HG02798 (cell line): ENCODE results near the gene URB2.

Experiments used
- ATAC-seq: cut with Tn5 transposase; IDR thresholded peaks from one replicate; pipeline ENCODE4 v1.9.1; 2021; ENCODE audit warnings: mild to moderate bottlenecking; ENCODE audit not compliant: unreplicated experiment, poor library complexity

The URB2 gene

DNA sequence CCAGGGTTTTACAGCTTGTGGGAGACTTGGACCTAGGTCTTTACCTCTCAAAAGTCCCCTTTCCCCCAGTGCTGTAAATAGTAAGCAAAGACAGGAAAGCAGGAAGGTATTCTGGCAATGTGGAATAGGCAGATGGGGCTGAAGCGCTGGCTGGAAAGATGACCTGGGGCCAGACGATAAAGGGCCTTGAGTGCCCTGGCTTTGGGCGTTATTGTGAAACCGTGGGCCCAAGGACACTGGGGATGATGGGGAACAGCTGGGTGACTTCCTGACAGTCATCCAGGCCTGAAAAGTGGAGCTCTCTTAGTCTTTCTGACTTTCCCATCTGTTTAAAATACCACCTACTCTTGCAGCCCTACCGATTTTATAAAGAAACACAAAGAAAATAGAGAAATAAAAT is 16.3 kb downstream of the URB2 start:
- no peak for ATAC-seq

DNA sequence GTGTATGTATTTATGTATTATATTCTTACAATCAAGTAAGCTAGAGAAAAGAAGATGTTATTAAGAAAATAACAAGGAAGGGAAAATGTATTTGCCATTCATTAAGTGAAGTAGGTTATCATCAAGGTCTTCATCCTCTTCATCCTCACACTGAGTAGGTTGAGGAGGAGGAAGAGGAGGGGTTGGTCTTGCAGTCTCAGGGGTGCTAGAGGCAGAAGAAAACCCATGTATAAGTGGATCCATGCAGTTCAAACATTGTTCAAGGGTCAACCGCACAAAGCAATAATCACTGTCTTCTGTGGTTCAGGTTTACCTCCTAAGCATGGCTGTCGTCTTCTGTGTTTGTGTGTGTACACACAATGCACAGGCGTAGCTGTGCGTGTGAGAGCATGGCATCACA is 16.9 kb downstream of the URB2 start:
- no peak for ATAC-seq

DNA sequence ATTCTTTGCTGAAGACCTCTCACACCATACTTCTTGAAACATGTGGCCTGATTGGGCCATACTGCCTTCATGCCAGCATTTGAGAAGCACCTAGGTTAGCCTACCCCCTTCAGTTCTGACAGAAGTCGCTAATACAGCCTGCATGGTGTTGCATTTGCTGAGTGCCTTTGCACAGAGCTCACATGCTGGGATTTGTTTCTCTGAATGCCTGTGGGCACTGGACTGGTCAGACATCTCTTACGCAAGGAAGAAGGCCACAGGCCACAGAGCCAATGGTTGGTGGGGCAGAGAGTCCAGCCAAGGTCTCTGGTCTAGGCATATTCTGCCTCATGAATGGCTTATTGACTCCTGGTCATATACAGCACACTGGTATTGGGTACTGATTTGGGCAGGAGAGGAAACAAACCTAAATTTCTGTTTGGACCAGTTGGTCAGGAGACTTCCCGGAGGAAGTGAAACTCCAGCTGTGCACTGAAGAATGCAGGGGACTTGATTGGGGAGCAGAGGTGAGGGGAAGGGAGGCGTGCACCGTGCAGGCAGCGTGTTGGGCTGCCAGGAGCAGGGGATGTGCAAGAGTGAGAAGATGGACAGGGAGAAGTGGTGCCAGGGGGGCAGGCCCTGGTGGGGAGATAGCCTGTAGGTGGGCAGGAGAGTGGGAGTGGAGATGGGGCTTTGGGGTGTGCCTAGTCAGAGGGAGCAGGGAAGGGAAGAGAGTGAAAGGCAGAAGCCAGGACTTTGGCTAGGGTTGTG is 18.1 kb downstream of the URB2 start:
- no peak for ATAC-seq

DNA sequence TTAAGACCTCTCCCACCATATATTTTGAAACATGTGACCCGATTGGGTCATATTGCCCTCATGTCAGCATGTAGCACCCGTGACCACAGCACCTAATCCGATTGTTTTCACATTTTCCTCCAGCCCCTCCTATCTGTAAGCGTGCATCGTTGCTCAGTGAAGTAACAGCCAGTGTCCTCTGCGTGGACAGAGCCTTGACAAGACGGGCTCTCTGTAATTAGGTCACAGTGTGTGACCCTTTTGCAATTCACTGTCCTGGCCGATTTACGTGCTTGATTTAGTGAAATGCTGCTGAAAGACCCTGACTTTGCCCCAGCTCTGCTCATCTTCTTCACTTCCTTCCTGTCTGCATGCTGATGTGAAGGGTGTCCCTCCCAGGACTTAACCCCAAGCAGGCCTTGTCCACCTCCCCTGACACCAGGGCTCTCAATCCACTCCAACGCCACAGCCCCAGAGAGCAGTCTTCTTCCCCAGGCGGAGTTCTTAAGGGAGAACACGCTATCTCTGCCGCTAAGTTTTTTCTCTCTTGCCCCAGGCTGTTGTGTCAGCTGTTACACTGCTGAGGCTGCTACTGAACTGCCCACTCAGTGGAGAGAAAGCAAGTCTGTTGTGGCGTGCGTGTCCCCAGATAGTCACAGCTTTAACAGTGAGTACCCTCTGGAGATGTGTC is 19.4 kb downstream of the URB2 start:
- ATAC-seq: no peak

DNA sequence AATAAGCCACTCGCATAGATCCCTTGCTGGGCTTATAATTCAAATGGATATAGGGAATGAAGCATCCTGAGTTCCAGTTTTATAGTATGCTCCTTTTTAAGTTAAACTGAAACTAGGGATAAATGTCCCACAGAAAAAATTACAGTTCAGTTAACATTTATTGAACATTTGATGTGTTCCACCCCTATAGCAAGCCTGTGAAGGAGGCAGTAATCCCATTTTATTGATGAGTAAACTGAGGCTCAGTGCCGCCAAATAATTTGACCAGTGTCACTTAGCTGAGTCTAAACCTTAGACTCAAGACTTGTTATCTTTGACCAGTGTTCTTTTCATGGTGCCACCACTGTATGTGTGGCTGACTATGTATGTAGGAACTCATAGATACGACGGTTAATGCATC is 22.4 kb downstream of the URB2 start:
- ATAC-seq: no peak

DNA sequence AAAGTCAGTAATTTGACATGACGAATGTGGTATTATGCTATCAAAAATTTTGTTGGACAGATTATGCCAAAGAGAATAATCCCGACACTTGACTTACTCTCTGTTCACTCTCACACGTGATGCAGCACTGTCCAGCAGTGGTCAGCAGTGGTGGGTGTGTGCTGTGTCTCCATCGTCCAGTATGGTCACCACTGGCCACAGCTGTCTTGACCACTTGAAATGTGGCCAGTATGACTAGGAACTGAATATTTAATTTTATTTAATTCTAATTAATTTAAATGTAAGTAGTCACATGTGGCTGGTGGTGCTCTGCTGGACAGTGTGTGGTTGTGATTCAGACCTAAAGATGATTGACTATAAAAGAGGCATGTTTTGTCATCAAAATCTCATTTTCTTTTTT is 24.0 kb downstream of the URB2 start:
- ATAC-seq: no peak

DNA sequence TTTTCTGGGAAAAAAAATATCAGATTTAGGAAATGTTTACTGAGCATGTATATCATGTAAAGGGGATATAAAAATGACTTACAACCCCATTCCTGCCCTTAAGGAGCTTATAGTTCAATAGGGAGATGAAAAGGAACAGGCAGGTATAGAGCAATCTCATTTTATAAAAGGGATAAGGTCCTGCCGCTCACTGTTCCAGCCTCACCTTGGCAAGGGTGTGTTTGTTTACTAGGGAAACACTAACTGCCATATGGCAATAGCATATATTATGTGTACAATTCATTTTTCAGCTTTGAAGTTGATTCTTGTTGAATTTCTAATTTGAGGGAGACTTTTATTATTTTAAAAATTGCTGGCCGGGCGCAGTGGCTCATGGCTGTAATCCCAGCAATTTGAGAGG is 25.5 kb downstream of the URB2 start:
- no peak for ATAC-seq

DNA sequence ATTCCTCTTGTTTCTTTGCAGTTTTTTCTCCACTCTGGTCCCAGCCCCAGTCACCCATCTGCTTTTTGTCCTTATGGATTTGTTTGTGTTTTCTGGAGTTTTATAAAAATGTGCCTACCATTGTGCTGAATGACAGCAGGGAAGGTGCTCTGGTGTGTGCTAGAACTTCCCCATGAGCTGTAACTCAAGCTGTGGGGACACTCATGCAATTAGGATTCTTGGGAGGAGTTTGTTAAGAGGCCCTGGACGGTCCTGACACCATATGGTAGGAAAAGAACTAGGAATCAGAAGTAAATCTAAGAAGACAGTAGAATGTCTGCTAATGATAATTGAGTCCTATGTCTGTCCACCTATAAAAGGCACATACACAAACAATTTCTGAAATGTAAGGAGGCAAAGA is 27.4 kb downstream of the URB2 start:
- ATAC-seq: no peak

DNA sequence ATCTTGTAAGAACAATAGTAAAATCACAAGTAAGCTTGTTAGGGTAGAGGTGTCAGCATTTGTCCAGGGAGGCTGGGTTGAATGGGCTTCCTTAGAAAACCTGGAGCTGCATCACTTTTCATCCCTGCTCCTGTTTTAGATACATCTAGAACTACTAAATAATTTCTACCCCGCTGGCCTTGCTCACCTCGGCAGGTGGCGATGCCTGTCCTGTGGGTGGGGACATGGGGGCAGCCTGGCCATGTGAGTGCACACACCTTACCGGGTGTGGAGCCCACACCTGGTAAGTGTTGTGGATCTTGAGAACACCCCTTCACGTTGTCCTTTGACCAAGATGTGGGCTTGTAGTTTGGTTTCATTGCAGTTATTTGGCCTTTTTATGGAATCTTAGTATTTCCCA is 29.7 kb downstream of the URB2 start:
- ATAC-seq: no peak

DNA sequence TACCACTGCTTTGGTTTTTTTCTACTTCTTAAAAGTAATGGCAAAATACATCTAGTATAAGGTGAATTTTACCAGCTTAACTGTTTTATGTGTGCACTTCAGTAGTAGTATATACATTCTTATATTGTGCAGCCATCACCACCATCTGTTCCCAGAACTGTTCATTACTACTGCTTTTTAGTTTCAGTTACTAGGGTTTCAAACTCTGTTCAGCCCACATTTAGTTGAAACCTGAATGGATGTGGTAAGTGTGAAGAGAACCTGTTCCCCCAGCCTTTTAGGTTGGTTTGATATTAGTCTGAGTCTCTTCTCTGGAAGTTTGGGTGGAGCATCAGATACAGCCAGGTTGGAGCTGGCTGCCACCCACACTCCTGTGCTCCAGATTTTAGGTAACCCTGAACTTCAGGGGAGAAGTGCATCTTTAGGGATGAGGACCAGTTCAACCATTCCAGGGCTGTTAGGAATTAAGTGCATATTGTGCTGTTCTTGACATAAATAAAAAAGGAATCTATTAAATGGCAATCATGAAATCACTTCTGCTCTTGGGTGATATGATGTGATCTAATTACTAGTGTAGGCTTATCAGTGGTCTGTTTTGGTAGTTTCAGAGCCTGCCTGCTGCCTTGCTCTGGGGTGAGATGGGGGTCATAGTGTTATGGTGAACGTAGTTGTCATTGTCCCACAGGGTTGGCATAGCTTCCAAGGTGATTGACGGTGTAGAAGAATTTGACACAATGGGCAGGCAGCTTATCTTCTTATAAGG is 32.1 kb downstream of the URB2 start:
- peak; percentile 55 for ATAC-seq

DNA sequence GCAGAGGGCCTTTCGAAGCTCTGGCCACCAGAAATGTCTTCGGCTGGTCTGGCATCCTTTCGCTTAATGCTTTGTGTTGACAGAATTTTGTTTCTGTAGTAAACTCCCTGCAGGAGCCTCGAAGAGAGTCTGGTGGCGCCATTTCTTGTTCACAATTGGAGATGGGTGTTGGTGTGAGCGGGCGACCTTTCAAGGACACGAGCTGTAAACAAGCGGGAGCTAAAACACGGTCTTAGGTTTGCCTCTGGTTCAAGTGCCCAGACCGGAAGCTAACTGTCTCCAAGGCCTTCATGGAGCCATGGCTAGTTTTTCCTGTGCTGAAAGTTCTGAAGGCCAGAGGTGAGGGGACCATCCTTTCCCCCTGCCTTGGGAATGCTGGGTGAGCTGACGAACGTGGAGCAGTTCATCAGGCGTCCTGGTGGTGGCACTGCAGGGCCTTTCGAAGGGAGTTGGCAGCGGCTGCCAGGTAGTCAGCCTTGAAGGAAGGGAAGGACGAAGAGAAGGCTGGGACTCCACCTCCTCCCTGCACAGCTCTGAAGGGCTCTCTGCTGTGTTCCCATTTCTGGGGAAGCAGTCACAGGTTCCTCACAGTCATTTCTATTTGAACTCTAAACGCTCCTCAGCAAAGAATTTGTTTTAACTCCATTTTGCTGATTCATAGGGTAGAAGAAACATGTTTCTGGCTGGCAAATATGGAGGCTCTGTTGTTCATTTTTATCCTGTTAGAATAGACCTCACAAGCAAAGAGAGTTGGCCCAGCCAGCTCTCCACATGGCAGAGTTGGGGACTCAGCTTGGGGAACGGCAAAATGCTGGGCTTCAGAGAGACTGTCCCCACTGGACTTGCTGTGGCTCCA is 35.2 kb downstream of the URB2 start:
- peak; percentile 78 for ATAC-seq

DNA sequence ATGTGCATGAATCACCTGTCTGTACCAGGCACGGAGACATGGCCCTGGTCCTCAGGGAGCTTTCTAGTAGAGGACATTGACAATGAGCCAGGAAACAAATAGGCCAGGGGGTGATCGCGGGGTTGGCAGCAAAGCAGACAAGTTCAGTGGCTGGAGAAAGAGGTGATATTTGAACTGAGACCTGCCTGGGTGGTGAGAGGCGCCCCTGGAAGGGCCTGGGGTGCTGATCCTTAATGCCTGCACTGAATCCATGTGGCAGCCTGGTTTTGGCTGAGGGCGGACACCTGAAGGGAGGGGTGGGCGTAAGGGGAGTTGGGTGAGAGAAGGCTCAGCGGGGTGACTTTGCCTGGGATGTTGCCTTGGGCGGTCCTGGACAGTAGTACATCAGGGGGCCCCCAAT is 35.9 kb downstream of the URB2 start:
- ATAC-seq: no peak

DNA sequence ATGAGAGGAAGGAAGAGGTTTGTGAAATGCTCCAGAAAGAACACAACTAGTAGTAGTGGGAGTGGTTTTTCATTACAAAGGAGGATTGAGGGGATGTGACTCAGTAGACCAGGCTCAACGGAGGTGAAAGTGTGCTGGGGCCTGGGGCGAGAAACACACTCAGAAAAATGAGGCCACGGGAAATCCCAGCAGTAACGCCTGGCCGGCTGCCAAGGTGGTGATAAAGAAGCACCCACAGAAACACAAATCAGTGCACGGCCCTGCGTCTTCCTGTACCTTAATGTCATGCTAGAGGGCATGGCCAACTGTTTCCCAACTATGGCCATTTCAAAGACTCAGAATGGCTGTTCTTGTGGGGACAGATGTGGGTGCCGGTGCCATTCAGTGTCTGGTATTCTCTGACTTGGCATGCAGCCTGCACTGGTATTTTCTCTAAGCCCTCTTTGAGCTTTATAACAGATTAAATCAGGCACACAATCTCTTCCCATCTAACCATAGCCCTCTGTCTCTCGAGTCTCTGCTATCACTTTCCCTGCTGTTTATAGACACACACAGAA is 38.2 kb downstream of the URB2 start:
- ATAC-seq: peak; percentile 41

DNA sequence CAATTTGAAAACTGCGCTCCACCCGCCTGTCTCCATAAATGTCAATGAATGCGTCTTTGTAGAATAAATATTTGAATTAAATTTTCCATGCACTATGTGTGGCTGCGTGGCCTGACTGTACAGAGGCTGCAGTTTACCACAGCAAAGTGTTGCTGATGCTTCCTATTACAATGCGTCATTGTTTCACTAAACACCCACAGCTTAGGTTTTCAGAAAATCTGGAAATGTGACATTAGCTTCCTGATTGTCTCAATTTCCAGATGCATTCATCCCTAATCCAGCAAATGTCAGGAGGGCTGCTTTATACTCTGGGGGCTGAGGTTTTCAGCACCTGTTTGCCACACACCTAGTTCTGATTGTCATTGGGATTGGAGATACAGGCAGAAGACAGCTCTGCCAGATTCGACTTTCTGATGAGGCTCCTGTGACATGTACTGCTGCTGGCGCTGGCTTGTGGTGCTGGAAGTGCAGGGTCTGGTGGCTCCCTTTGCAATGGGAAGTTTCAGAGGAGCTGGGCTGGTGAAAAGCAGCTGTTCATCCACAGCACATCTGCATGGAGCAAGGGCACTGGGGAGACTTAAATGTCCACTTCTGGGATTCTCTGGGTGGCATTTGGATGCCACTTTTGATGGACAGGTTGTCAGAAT is 40.0 kb downstream of the URB2 start:
- ATAC-seq: no peak

DNA sequence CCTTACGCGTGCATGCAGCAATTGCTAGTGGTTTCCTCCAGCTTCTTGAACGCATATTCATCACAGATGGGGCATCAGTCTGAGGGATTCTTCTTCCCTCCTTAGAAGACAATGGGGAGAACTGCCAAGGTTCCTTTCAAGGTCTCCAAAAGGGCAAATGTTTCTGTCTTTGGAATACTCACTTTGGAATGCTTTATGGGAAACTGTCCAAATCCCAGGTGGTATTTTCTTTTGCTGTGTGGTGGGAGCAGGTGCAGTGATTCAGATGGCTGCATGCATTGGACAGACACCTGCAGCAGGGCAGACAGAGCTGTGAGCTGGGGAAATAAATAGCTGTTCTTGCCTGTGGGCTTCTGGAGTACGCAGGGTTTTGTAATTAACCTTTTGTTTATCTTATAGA is 40.5 kb downstream of the URB2 start:
- ATAC-seq: no peak

DNA sequence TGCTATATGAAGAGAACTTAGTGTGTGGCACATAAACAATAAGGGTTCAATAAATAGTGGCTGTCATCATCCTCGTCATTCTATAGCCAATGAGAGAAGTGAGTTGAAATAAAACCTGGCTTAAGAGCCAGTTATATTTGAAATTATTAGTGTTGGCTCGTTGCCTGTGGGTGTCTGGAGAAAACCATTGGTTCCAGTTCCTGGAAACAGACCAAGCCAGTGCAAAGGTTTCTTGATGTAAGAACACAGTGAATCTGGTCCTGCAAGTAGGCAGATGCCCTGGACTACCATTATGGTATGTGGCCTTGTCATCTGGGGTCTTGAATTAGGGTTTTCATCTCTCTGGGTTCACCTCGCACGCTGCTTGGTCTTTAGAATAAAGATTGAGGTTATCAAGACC is 43.3 kb downstream of the URB2 start:
- no peak for ATAC-seq

DNA sequence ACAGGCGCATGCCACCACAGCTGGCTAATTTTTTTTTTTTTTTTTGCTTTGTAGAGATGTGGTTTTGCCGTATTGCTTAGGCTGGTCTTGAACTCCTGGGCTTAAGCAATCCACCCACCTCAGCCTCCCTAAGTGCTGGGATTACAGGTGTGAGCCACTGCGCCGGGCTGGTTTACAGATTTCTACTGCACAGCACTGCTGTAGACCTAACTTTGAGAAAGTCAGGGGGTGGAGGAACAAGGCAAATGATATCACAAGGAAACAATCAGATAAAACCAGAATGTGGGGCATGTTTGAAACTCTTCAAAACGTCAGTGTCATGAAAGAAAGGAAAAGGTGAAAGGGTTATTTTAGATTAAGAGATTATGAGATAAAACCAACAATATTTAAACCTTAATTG is 45.3 kb downstream of the URB2 start:
- no peak for ATAC-seq

DNA sequence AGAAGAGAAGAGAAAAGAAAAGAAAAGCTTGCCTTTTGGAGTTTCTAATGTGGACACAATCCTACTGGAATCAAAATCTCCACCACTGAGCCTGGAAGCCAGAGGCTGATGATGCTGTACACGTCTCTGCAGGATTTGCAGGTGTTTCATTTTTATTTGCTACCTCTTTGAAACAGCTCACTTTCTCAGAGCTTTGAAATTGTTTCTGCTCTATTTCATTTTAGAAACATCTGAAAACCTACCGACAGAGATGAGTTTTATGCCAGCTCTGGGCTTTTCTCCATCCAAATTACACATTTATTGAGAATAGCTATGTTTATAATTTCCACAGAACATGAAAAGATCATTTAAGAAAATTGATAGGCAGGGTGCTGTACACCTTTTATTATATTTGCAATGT is 46.2 kb downstream of the URB2 start:
- no peak for ATAC-seq

DNA sequence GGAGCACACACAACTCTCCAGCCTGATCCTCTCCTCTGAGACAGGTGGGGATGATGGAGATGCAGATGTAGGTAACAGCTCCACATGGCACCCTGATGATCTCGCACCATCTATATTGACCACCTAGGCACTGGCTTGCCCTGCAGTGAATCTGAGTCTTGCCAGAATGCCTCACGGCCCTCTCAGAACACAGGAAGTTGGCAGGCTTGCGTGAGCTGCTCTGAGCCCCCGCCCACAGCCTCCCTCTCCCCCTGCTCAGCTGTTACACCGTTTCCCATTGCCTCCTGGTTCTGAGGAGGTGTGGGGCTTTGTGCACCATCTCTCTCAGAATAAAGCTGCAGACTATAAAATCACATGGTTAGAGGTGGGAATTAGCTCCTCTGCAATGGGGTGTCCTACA is 48.0 kb downstream of the URB2 start:
- no peak for ATAC-seq

DNA sequence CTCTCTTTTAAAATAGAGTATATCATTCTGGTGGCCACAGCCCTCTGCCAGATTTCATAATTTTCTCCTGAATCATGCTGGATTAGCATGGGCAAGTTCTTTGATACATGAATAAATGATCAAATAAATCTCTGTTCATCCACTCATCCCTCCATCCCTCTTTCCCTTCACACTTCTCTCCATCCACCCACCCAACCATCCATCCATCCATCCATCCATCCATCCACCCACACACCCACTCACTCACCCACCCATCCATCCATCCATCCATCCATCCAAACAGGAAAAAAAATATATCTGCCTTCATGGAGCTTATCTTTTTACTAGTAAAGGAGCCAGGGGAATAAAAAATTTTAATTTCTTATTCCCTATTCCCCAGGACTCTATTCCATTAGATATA is 49.3 kb downstream of the URB2 start:
- no peak for ATAC-seq
